Embryonic facial prominence (tissue), 1 donor: Measurements from ENCODE around the gene SYVN1.

Experiments
- DNase-seq: peaks from one replicate; pipeline ENCODE4 v3.0.0-alpha.2; 2016; ENCODE audit errors: extremely low spot score

SYVN1 gene

GRCh38 chr11:65112546-65113360 lies 21.6 kb downstream of the SYVN1 start:
- no peak for DNase-seq

GRCh38 chr11:65111744-65112545 lies 22.4 kb downstream of the SYVN1 start, which contains the start of gene TM7SF2:
Gene TM7SF2, plus strand, starts transcription at chr11:65111872. Its CDS starts 144 bp downstream, at chr11:65112016.
- DNase-seq = no peak

GRCh38 chr11:65111159-65111743 lies 23.1 kb downstream of the SYVN1 start:
- no peak for DNase-seq

GRCh38 chr11:65110354-65110861 lies 23.9 kb downstream of the SYVN1 start:
- peak; percentile 66 for DNase-seq

- DNase-seq = no peak
These were observed 24.8 kb downstream of the SYVN1 start for GRCh38 chr11:65109231-65110198.

- DNase-seq = no peak
These were observed 25.7 kb downstream of the SYVN1 start for GRCh38 chr11:65108469-65109123.

GRCh38 chr11:65107751-65108468 lies 26.4 kb downstream of the SYVN1 start:
- DNase-seq = no peak

GRCh38 chr11:65107078-65107477 lies 27.2 kb downstream of the SYVN1 start:
- no peak for DNase-seq

GRCh38 chr11:65104628-65105027 lies 29.7 kb downstream of the SYVN1 start:
- DNase-seq = no peak

GRCh38 chr11:65103476-65103875 lies 30.8 kb downstream of the SYVN1 start:
- DNase-seq = no peak

- DNase-seq = no peak
These were observed 31.9 kb downstream of the SYVN1 start for GRCh38 chr11:65102142-65103095.

GRCh38 chr11:65100674-65101350 lies 33.5 kb downstream of the SYVN1 start:
- DNase-seq = no peak

- DNase-seq = no peak
These were observed 37.4 kb downstream of the SYVN1 start for GRCh38 chr11:65096926-65097325.

- DNase-seq = peak; percentile 90
These were observed 38.1 kb downstream of the SYVN1 start, which contains the start of gene VPS51 for GRCh38 chr11:65095974-65096806. Gene VPS51, plus strand, starts transcription at chr11:65096214. Its CDS starts 37 bp downstream, at chr11:65096251.

- no peak for DNase-seq
These were observed 38.9 kb downstream of the SYVN1 start for GRCh38 chr11:65095427-65095826.

GRCh38 chr11:65090628-65091027 lies 43.7 kb downstream of the SYVN1 start:
- DNase-seq = no peak

- no peak for DNase-seq
These were observed 44.7 kb downstream of the SYVN1 start for GRCh38 chr11:65089621-65090020.
